H1 (cell line): ENCODE data around the gene UBE2V1.

Source experiments
- CHD1 ChIP-seq: IDR thresholded peaks from 2 replicates; pipeline ENCODE4 v1.6.1; 2012; ENCODE audit warnings: low read depth, low read length, improper control_type of control experiment
- EP300 ChIP-seq, 2 experiments: IDR thresholded peaks; 1 replicate in 1 of 2; 2 replicates in 1 of 2; pipeline ENCODE4 v1.6.1; 2011 to 2012; ENCODE audit warnings: low read depth in 2 of 2, low read length in 2 of 2, mild to moderate bottlenecking in 2 of 2, borderline replicate concordance in 1 of 2, inconsistent platforms in 1 of 2, moderate library complexity in 1 of 2
- YY1 ChIP-seq: IDR thresholded peaks from 2 replicates; pipeline ENCODE4 v1.6.1; 2011; ENCODE audit warnings: low read depth, mild to moderate bottlenecking, low read length
- TF ChIP-seq, protein P1 (sequence below), 3 experiments: IDR thresholded peaks; 1 replicate in 2 of 3; 2 replicates in 1 of 3; pipeline versions ENCODE4 v1.5.1 to v1.6.1; 2011; ENCODE audit warnings: low read length in 3 of 3, mild to moderate bottlenecking in 3 of 3, inconsistent platforms in 2 of 3, low read depth in 1 of 3, moderate library complexity in 1 of 3; ENCODE audit not compliant: insufficient read depth in 1 of 3; ENCODE audit errors: control extremely low read depth in 1 of 3

DNA sequence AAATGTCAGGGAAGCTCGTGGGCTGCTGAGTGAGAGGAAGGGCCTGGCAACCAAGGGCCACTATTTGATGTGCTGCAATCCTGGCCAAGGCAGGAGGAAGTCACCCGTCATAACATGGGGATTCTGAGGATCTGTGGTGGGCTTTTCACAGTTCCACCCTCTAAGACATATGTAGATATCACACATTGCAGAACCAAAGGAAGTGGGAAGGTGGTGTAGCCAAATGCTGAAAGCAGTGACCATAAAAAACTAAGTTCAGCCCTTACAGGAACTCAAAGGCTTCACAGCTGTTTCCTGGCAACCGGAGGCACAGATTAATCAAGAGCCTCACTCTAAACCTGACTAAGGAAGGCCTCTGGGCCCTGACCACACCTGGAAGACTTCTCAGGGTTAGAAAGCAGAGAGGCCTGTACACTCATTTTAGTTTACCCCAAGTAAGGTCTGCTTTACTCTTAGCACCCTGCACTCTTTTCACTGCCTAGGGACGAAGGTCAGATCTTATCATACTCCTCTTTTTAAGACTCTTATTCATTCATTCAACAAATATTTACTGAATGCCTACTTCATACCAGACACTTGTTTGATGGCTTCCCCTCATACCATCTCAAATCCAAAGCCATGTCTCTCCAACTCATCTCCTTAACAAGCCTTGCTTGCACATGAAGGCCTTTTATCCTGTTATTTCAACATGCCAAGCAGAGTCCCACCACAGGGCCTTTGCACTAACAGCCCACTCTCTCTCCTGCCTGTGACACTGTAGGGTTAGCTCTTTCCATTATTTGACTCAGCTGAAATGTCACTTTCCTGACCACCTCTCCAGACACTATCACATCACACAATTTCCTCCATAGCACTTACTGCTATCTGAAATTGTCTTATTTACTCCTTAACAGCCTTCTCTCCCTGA lies 2.6 kb downstream of the UBE2V1 start:
- TF ChIP-seq, protein P1, sequence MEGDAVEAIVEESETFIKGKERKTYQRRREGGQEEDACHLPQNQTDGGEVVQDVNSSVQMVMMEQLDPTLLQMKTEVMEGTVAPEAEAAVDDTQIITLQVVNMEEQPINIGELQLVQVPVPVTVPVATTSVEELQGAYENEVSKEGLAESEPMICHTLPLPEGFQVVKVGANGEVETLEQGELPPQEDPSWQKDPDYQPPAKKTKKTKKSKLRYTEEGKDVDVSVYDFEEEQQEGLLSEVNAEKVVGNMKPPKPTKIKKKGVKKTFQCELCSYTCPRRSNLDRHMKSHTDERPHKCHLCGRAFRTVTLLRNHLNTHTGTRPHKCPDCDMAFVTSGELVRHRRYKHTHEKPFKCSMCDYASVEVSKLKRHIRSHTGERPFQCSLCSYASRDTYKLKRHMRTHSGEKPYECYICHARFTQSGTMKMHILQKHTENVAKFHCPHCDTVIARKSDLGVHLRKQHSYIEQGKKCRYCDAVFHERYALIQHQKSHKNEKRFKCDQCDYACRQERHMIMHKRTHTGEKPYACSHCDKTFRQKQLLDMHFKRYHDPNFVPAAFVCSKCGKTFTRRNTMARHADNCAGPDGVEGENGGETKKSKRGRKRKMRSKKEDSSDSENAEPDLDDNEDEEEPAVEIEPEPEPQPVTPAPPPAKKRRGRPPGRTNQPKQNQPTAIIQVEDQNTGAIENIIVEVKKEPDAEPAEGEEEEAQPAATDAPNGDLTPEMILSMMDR (IDR thresholded peaks at IDR 0.05; ENCODE audit: control extremely low read depth in 1 of 3, insufficient read depth in 1 of 3, low read depth in 1 of 3, low read length in 3 of 3) = no peak
- no peak for TF ChIP-seq YY1
- TF ChIP-seq EP300 (IDR thresholded peaks at IDR 0.05; ENCODE audit: borderline replicate concordance in 1 of 2, low read depth in 2 of 2, low read length in 2 of 2) = no peak
- no peak for TF ChIP-seq CHD1
